Endodermal cell (in vitro differentiated cells): Measurements from ENCODE around the gene SDK1. TPM values are rescaled to one million over a fixed set of nuclear protein-coding genes. Genes with fewer than 3 reads are reported as not detected.

Experiments
- DNase-seq: peaks from one replicate; pipeline ENCODE4 v3.0.0-alpha.2; 2017
- H3K27ac ChIP-seq: 2 replicates; pipeline ENCODE4 v1.5.1; 2013; ENCODE audit warnings: mild to moderate bottlenecking, low read depth, low read length, moderate library complexity
- H3K27me3 ChIP-seq: 2 replicates; pipeline ENCODE4 v1.6.1; 2013; ENCODE audit warnings: mild to moderate bottlenecking, low read length, moderate library complexity; ENCODE audit not compliant: insufficient read depth, control insufficient read depth, poor library complexity, severe bottlenecking
- H3K36me3 ChIP-seq: 2 replicates; pipeline ENCODE4 v1.7.0; 2013; ENCODE audit warnings: mild to moderate bottlenecking, low read length, moderate library complexity; ENCODE audit not compliant: control insufficient read depth, insufficient read depth
- H3K4me1 ChIP-seq: one replicate; pipeline ENCODE4 v1.7.0; 2013; ENCODE audit warnings: low read length; ENCODE audit not compliant: control insufficient read depth, insufficient read depth
- H3K4me3 ChIP-seq: 2 replicates; pipeline ENCODE4 v1.5.1; 2013; ENCODE audit warnings: mild to moderate bottlenecking, low read length, moderate library complexity
- H3K9ac ChIP-seq: 2 replicates; pipeline ENCODE4 v1.6.1; 2013; ENCODE audit warnings: mild to moderate bottlenecking, low read length, moderate library complexity; ENCODE audit not compliant: poor library complexity, severe bottlenecking; ENCODE audit errors: extremely low read depth
- H3K9me3 ChIP-seq: 2 replicates; pipeline ENCODE4 v1.6.1; 2013; ENCODE audit warnings: mild to moderate bottlenecking, low read length, moderate library complexity; ENCODE audit not compliant: control insufficient read depth
- H3K27ac Mint-ChIP-seq: 2 replicates; pipeline ENCODE4 v1.8.0; 2020; ENCODE audit warnings: mixed read lengths
- H3K27me3 Mint-ChIP-seq: 2 replicates; pipeline ENCODE4 v1.8.0; 2021; ENCODE audit warnings: mild to moderate bottlenecking, mixed read lengths; ENCODE audit not compliant: insufficient read depth
- H3K36me3 Mint-ChIP-seq: 2 replicates; pipeline ENCODE4 v1.8.0; 2020; ENCODE audit warnings: low read depth, mixed read lengths
- H3K4me1 Mint-ChIP-seq: 2 replicates; pipeline ENCODE4 v1.8.0; 2020; ENCODE audit warnings: mixed read lengths
- H3K4me3 Mint-ChIP-seq: 2 replicates; pipeline ENCODE4 v1.8.0; 2020; ENCODE audit warnings: mild to moderate bottlenecking, moderate library complexity, mixed read lengths
- H3K9me3 Mint-ChIP-seq: 2 replicates; pipeline ENCODE4 v1.8.0; 2020; ENCODE audit warnings: mild to moderate bottlenecking, mixed read lengths
- CTCF ChIP-seq: fragments of 200-600 bp; sonication (generic); conservative IDR thresholded peaks from 2 replicates; pipeline ENCODE4 v1.5.0; 2021; ENCODE audit warnings: antibody characterized with exemption, mild to moderate bottlenecking
- WGBS, 2 experiments: methylation state at CpG; one replicate each; pipeline versions ENCODE4 v1.1.5 to v1.1.7; 2013; ENCODE audit warnings: missing lambda C conversion rate in 2 of 2, mixed read lengths in 1 of 2; ENCODE audit not compliant: insufficient coverage in 1 of 2, insufficient read length in 1 of 2; 5-methylcytosine and 5-hydroxymethylcytosine counted together
- total RNA-seq, 2 donors: library from RNA; stranded (reverse); fragmentation: NEBNext Ultra II Directional in 1 of 2; extraction: Animal tissue kit (Norgen Biotek cat#: 25700) in 1 of 2; gene quantifications; 2 replicates in 1 of 2; 3 replicates in 1 of 2; pipeline ENCODE4 v1.2.1, GENCODE V29; 2021

The SDK1 gene
- total RNA-seq, 2 donors from 2014 or later: 22.7 to 23.1 TPM

GRCh38 chr7:4222676-4223075 is 921.6 kb downstream of the SDK1 start:
- Histone ChIP-seq H3K4me3 (no peak overlapping the region), H3K9ac (no peak overlapping the region), H3K27ac (no peak overlapping the region), H3K9me3 (no peaks in the 10 kb centered on the region), H3K4me1 (no peaks in the 10 kb centered on the region), H3K27me3 (no peaks in the 10 kb centered on the region), H3K36me3 (no peaks in the 10 kb centered on the region)
- Mint-ChIP-seq H3K9me3 (peaks cover 5% of the 10 kb centered on the region), H3K27me3 (no peaks in the 10 kb centered on the region), H3K4me3 (no peak overlapping the region), H3K4me1 (no peaks in the 10 kb centered on the region), H3K27ac (no peak overlapping the region), H3K36me3 (peaks cover 12% of the 10 kb centered on the region)
- WGBS, 2 experiments: 85 to 92% methylated on average over 4 to 5 of the region's 5 CpGs
- DNase-seq: no peak
- no peak for TF ChIP-seq CTCF

- Mint-ChIP-seq H3K27ac (no peak overlapping the region), H3K27me3 (peaks cover 1% of the 10 kb centered on the region), H3K4me3 (no peak overlapping the region), H3K4me1 (no peaks in the 10 kb centered on the region), H3K9me3 (peaks cover 1% of the 10 kb centered on the region), H3K36me3 (peaks cover 10% of the 10 kb centered on the region)
- TF ChIP-seq CTCF: no peak
- H3K27ac ChIP-seq: no peak overlapping the region
- H3K4me3 ChIP-seq: no peak overlapping the region
- no peaks in the 10 kb centered on the region for H3K27me3 ChIP-seq
- H3K9ac ChIP-seq: no peak overlapping the region
- 94% methylated on average over 11 to 18 of the region's 18 CpGs for WGBS, 2 experiments
- H3K9me3 ChIP-seq: no peaks in the 10 kb centered on the region
- H3K36me3 ChIP-seq: no peaks in the 10 kb centered on the region
- no peaks in the 10 kb centered on the region for H3K4me1 ChIP-seq
- DNase-seq: peak; percentile 22
Measured at GRCh38 chr7:4225361-4225771, 924.3 kb downstream of the SDK1 start.

- H3K36me3 Mint-ChIP-seq: peaks cover 10% of the 10 kb centered on the region
- no peaks in the 10 kb centered on the region for H3K4me1 Mint-ChIP-seq
- WGBS, 2 experiments: 92 to 95% methylated on average over 15 to 21 of the region's 21 CpGs
- Histone ChIP-seq H3K4me3 (no peak overlapping the region), H3K9me3 (no peaks in the 10 kb centered on the region), H3K36me3 (no peaks in the 10 kb centered on the region), H3K27ac (no peak overlapping the region), H3K9ac (no peak overlapping the region), H3K4me1 (no peaks in the 10 kb centered on the region), H3K27me3 (no peaks in the 10 kb centered on the region)
- peak; percentile 30 for DNase-seq
- H3K4me3 Mint-ChIP-seq: no peak overlapping the region
- H3K9me3 Mint-ChIP-seq: peaks cover 1% of the 10 kb centered on the region
- no peak overlapping the region for H3K27ac Mint-ChIP-seq
- H3K27me3 Mint-ChIP-seq: peaks cover 1% of the 10 kb centered on the region
- no peak for TF ChIP-seq CTCF
Measured at GRCh38 chr7:4225881-4226523, 925.0 kb downstream of the SDK1 start.
